Measurements from ENCODE around the gene PKNOX2. TPM values are rescaled to one million over a fixed set of nuclear protein-coding genes. Genes with fewer than 3 reads are reported as not detected.

Gene PKNOX2
- total RNA-seq, 1 donor: under 0.01 TPM

GRCh38 chr11:125407046-125407445, 242.5 kb downstream of the PKNOX2 start:
- H3K27me3 ChIP-seq (ENCODE audit: insufficient read depth, low read length): peaks cover 42% of the 10 kb centered on the region
- H3K4me3 ChIP-seq (ENCODE audit: insufficient read depth, low read length): no peak overlapping the region
- no peaks in the 10 kb centered on the region for H3K4me1 ChIP-seq (ENCODE audit: insufficient read depth, low read length)
- H3K4me2 ChIP-seq (ENCODE audit: insufficient read depth, low read length): no peak overlapping the region
- no peak for TF ChIP-seq CTCF (IDR thresholded peaks at IDR 0.05; ENCODE audit: extremely low read depth, low read depth, low read length)
- H3K36me3 ChIP-seq (ENCODE audit: insufficient read depth, low read length): no peaks in the 10 kb centered on the region
- no peak overlapping the region for H2AFZ ChIP-seq (ENCODE audit: low read length)
- H4K20me1 ChIP-seq (ENCODE audit: insufficient read depth, low read length): no peaks in the 10 kb centered on the region
- H3K79me2 ChIP-seq (ENCODE audit: insufficient read depth, low read length): no peaks in the 10 kb centered on the region
- no peaks in the 10 kb centered on the region for H3K9me3 ChIP-seq (ENCODE audit: low read depth, low read length)
- H3K27ac ChIP-seq (ENCODE audit: low read depth, low read length): no peak overlapping the region
- no peak for DNase-seq (ENCODE audit: insufficient read length, low spot score, missing footprints)

GRCh38 chr11:125408311-125408711, 243.8 kb downstream of the PKNOX2 start:
- no peak for TF ChIP-seq CTCF (IDR thresholded peaks at IDR 0.05; ENCODE audit: extremely low read depth, low read depth, low read length)
- Histone ChIP-seq H3K4me3 (ENCODE audit: insufficient read depth, low read length) (no peak overlapping the region), H3K9me3 (ENCODE audit: low read depth, low read length) (no peaks in the 10 kb centered on the region), H3K4me1 (ENCODE audit: insufficient read depth, low read length) (no peaks in the 10 kb centered on the region), H3K36me3 (ENCODE audit: insufficient read depth, low read length) (no peaks in the 10 kb centered on the region), H3K4me2 (ENCODE audit: insufficient read depth, low read length) (no peak overlapping the region), H3K79me2 (ENCODE audit: insufficient read depth, low read length) (no peaks in the 10 kb centered on the region), H3K27me3 (ENCODE audit: insufficient read depth, low read length) (peaks cover 34% of the 10 kb centered on the region), H4K20me1 (ENCODE audit: insufficient read depth, low read length) (no peaks in the 10 kb centered on the region), H2AFZ (ENCODE audit: low read length) (no peak overlapping the region), H3K27ac (ENCODE audit: low read depth, low read length) (no peak overlapping the region)
- no peak for DNase-seq (ENCODE audit: insufficient read length, low spot score, missing footprints)

- H3K4me2 ChIP-seq (ENCODE audit: insufficient read depth, low read length): no peak overlapping the region
- no peak for TF ChIP-seq CTCF (IDR thresholded peaks at IDR 0.05; ENCODE audit: extremely low read depth, low read depth, low read length)
- no peaks in the 10 kb centered on the region for H3K4me1 ChIP-seq (ENCODE audit: insufficient read depth, low read length)
- no peak overlapping the region for H2AFZ ChIP-seq (ENCODE audit: low read length)
- H4K20me1 ChIP-seq (ENCODE audit: insufficient read depth, low read length): no peaks in the 10 kb centered on the region
- no peak for DNase-seq (ENCODE audit: insufficient read length, low spot score, missing footprints)
- H3K79me2 ChIP-seq (ENCODE audit: insufficient read depth, low read length): no peaks in the 10 kb centered on the region
- no peaks in the 10 kb centered on the region for H3K9me3 ChIP-seq (ENCODE audit: low read depth, low read length)
- peaks cover 25% of the 10 kb centered on the region for H3K27me3 ChIP-seq (ENCODE audit: insufficient read depth, low read length)
- H3K36me3 ChIP-seq (ENCODE audit: insufficient read depth, low read length): no peaks in the 10 kb centered on the region
- no peak overlapping the region for H3K4me3 ChIP-seq (ENCODE audit: insufficient read depth, low read length)
- H3K27ac ChIP-seq (ENCODE audit: low read depth, low read length): no peak overlapping the region
These were observed 245.5 kb downstream of the PKNOX2 start for GRCh38 chr11:125410091-125410490.

GRCh38 chr11:125412177-125412496, 247.6 kb downstream of the PKNOX2 start:
- H2AFZ ChIP-seq (ENCODE audit: low read length): no peak overlapping the region
- H3K4me3 ChIP-seq (ENCODE audit: insufficient read depth, low read length): no peak overlapping the region
- DNase-seq (ENCODE audit: insufficient read length, low spot score, missing footprints): no peak
- H3K4me1 ChIP-seq (ENCODE audit: insufficient read depth, low read length): no peaks in the 10 kb centered on the region
- H3K9me3 ChIP-seq (ENCODE audit: low read depth, low read length): no peaks in the 10 kb centered on the region
- no peaks in the 10 kb centered on the region for H3K79me2 ChIP-seq (ENCODE audit: insufficient read depth, low read length)
- H3K27ac ChIP-seq (ENCODE audit: low read depth, low read length): no peak overlapping the region
- no peak overlapping the region for H3K4me2 ChIP-seq (ENCODE audit: insufficient read depth, low read length)
- no peaks in the 10 kb centered on the region for H3K36me3 ChIP-seq (ENCODE audit: insufficient read depth, low read length)
- no peak for TF ChIP-seq CTCF (IDR thresholded peaks at IDR 0.05; ENCODE audit: extremely low read depth, low read depth, low read length)
- H3K27me3 ChIP-seq (ENCODE audit: insufficient read depth, low read length): peaks cover 10% of the 10 kb centered on the region
- no peaks in the 10 kb centered on the region for H4K20me1 ChIP-seq (ENCODE audit: insufficient read depth, low read length)

Measured in osteoblast (primary cell).